Adipose tissue (tissue), 3 donors: ENCODE data around the gene ITPK1. TPM values are rescaled to one million over a fixed set of nuclear protein-coding genes. Genes with fewer than 3 reads are reported as not detected.

Source experiments
- H3K27ac ChIP-seq: one replicate; pipeline ENCODE4 v1.5.1; 2013; ENCODE audit warnings: low read depth, low read length
- WGBS, 3 donors: extraction: QIAGEN DNeasy Blood & Tissue Kit; methylation state at CpG; one replicate each; pipeline ENCODE4 v1.1.7; 2013; 5-methylcytosine and 5-hydroxymethylcytosine counted together
- polyA plus RNA-seq, 3 donors: library from polyadenylated mRNA; stranded (reverse); fragments of 200-250 nt; gene quantifications; one replicate each; pipeline ENCODE4 v1.2.3, GENCODE V29; 2013
- donor health status: healthy with polysubstance abuse.
- donor health status: Bipolar disorder and iron deficiency.
- donor health status: healthy.

Gene ITPK1
- polyA plus RNA-seq, 3 donors = 26.6 to 147 (median 29.9) TPM

GRCh38 chr14:93027810-93028723 lies 87.7 kb downstream of the ITPK1 start:
- no peak overlapping the region for H3K27ac ChIP-seq
- WGBS, 3 donors = 81 to 97% (median 90%) methylated on average over 19 of the region's 19 CpGs

- H3K27ac ChIP-seq = no peak overlapping the region
- 90 to 95% (median 93%) methylated on average over 7 of the region's 7 CpGs for WGBS, 3 donors
Measured at GRCh38 chr14:93026339-93026738, 89.4 kb downstream of the ITPK1 start.

- H3K27ac ChIP-seq = no peak overlapping the region
- 86 to 89% (median 88%) methylated on average over 9 of the region's 9 CpGs for WGBS, 3 donors
Measured at GRCh38 chr14:93025055-93025454, 90.7 kb downstream of the ITPK1 start.

- whole genome bisulfite sequencing, 3 donors = 90 to 97% (median 95%) methylated on average over 5 of the region's 5 CpGs
- no peak overlapping the region for H3K27ac ChIP-seq
Measured at GRCh38 chr14:93024493-93024892, 91.2 kb downstream of the ITPK1 start.

- no peak overlapping the region for H3K27ac ChIP-seq
- 75 to 90% (median 88%) methylated on average over 12 of the region's 12 CpGs for WGBS, 3 donors
Measured at GRCh38 chr14:93023802-93024434, 91.8 kb downstream of the ITPK1 start.

- WGBS, 3 donors = 89 to 90% (median 90%) methylated on average over 5 of the region's 5 CpGs
- H3K27ac ChIP-seq = no peak overlapping the region
Measured at GRCh38 chr14:93023039-93023438, 92.7 kb downstream of the ITPK1 start.

- no peak overlapping the region for H3K27ac ChIP-seq
- WGBS, 3 donors = 69 to 86% (median 84%) methylated on average over 8 of the region's 8 CpGs
Measured at GRCh38 chr14:93019970-93020369, 95.8 kb downstream of the ITPK1 start.

GRCh38 chr14:93019367-93019843 lies 96.3 kb downstream of the ITPK1 start:
- H3K27ac ChIP-seq = no peak overlapping the region
- WGBS, 3 donors = 53 to 94% (median 88%) methylated on average over 14 of the region's 14 CpGs

- H3K27ac ChIP-seq = no peak overlapping the region
- WGBS, 3 donors = 74 to 87% (median 82%) methylated on average over 8 of the region's 8 CpGs
Measured at GRCh38 chr14:93018366-93018765, 97.4 kb downstream of the ITPK1 start.

- H3K27ac ChIP-seq = no peak overlapping the region
- 86 to 91% (median 87%) methylated on average over 10 of the region's 10 CpGs for WGBS, 3 donors
Measured at GRCh38 chr14:93017898-93018297, 97.8 kb downstream of the ITPK1 start.

- no peak overlapping the region for H3K27ac ChIP-seq
- WGBS, 3 donors = 41 to 76% (median 71%) methylated on average over 17 of the region's 17 CpGs
Measured at GRCh38 chr14:93017301-93017797, 98.4 kb downstream of the ITPK1 start.

GRCh38 chr14:93016275-93016845 lies 99.4 kb downstream of the ITPK1 start:
- H3K27ac ChIP-seq = no peak overlapping the region
- 93 to 97% (median 93%) methylated on average over 18 of the region's 18 CpGs for WGBS, 3 donors

- 80 to 91% (median 89%) methylated on average over 11 to 15 of the region's 15 CpGs for WGBS, 3 donors
- no peak overlapping the region for H3K27ac ChIP-seq
Measured at GRCh38 chr14:93015505-93015904, 100.2 kb downstream of the ITPK1 start.

- H3K27ac ChIP-seq = no peak overlapping the region
- 88 to 94% (median 91%) methylated on average over 5 of the region's 5 CpGs for WGBS, 3 donors
Measured at GRCh38 chr14:93015064-93015463, 100.7 kb downstream of the ITPK1 start.

- no peak overlapping the region for H3K27ac ChIP-seq
- 92 to 94% (median 93%) methylated on average over 20 of the region's 20 CpGs for WGBS, 3 donors
Measured at GRCh38 chr14:93014058-93015023, 101.4 kb downstream of the ITPK1 start.

GRCh38 chr14:93012951-93013719 lies 102.6 kb downstream of the ITPK1 start:
- WGBS, 3 donors = 46 to 74% (median 65%) methylated on average over 10 of the region's 10 CpGs
- H3K27ac ChIP-seq = no peak overlapping the region

GRCh38 chr14:93012506-93012905 lies 103.2 kb downstream of the ITPK1 start:
- WGBS, 3 donors = 76 to 91% (median 85%) methylated on average over 7 of the region's 7 CpGs
- H3K27ac ChIP-seq = no peak overlapping the region
